GM23338 (cell line): ENCODE results near the gene ATAD3B. TPM values are rescaled to one million over a fixed set of nuclear protein-coding genes. Genes with fewer than 3 reads are reported as not detected.
"Not testable (repeated sequence)": the region's sequence is repeated elsewhere in the genome, so short reads cannot be mapped to it uniquely, and the experiment has no call there.

ENCODE experiments used
- ATAC-seq: fragments of 200-7000 bp; cut with Tn5 transposase; 3 replicates; pipeline ENCODE4 v1.9.1; 2020
- DNase-seq: peaks from one replicate; pipeline ENCODE4 v3.0.0-alpha.2; 2015; ENCODE audit warnings: low spot score
- H2AFZ ChIP-seq: fragments of 200-600 bp; sonication (generic); 2 replicates; pipeline ENCODE4 v1.8.0; 2016; ENCODE audit warnings: antibody characterized with exemption, mild to moderate bottlenecking, moderate library complexity
- H3F3A ChIP-seq: fragments of 200-600 bp; sonication (generic); replicated peaks from 2 replicates; pipeline ENCODE4 v1.8.0; 2017; ENCODE audit warnings: antibody characterized with exemption, mixed run types, low read depth
- H3K27ac ChIP-seq: fragments of 200-600 bp; sonication (generic); 2 replicates; pipeline ENCODE4 v1.6.1; 2016; ENCODE audit warnings: low read depth
- H3K27me3 ChIP-seq: fragments of 200-600 bp; sonication (generic); 2 replicates; pipeline ENCODE4 v1.8.0; 2016; ENCODE audit warnings: mild to moderate bottlenecking, mixed run types, moderate library complexity; ENCODE audit not compliant: insufficient read depth
- H3K36me3 ChIP-seq: fragments of 200-600 bp; sonication (generic); 2 replicates; pipeline ENCODE4 v1.8.0; 2016; ENCODE audit warnings: mild to moderate bottlenecking; ENCODE audit not compliant: insufficient read depth
- H3K4me1 ChIP-seq: fragments of 200-600 bp; sonication (generic); 2 replicates; pipeline ENCODE4 v1.8.0; 2016; ENCODE audit warnings: mild to moderate bottlenecking, moderate library complexity; ENCODE audit not compliant: insufficient read depth
- H3K4me2 ChIP-seq: fragments of 200-600 bp; sonication (generic); 2 replicates; pipeline ENCODE4 v1.7.1; 2017; ENCODE audit warnings: mixed run types
- H3K4me3 ChIP-seq: fragments of 200-600 bp; sonication (generic); 2 replicates; pipeline ENCODE4 v1.6.1; 2016; ENCODE audit warnings: mixed run types
- H3K79me2 ChIP-seq: fragments of 200-600 bp; sonication (generic); replicated peaks from 2 replicates; pipeline ENCODE4 v1.8.0; 2017; ENCODE audit warnings: mild to moderate bottlenecking; ENCODE audit not compliant: insufficient read depth
- H3K9me2 ChIP-seq: fragments of 200-600 bp; sonication (generic); 2 replicates; pipeline ENCODE4 v1.8.0; 2017; ENCODE audit not compliant: insufficient read depth
- H4K20me1 ChIP-seq: fragments of 200-600 bp; sonication (generic); replicated peaks from 2 replicates; pipeline ENCODE4 v1.8.0; 2017; ENCODE audit warnings: mild to moderate bottlenecking; ENCODE audit not compliant: insufficient read depth
- H3K27ac Mint-ChIP-seq: 2 replicates; pipeline ENCODE4 v1.8.0; 2020; ENCODE audit warnings: inconsistent platforms, mild to moderate bottlenecking, moderate library complexity, mixed read lengths
- H3K27me3 Mint-ChIP-seq: 3 replicates; pipeline ENCODE4 v1.8.0; 2022; ENCODE audit warnings: low read depth, mild to moderate bottlenecking, moderate library complexity, mixed read lengths, inconsistent platforms; ENCODE audit not compliant: insufficient read depth, poor library complexity
- H3K36me3 Mint-ChIP-seq: 3 replicates; pipeline ENCODE4 v1.8.0; 2021; ENCODE audit warnings: low read depth, mild to moderate bottlenecking, inconsistent platforms, moderate library complexity, mixed read lengths
- H3K4me1 Mint-ChIP-seq: 3 replicates; pipeline ENCODE4 v1.8.0; 2020; ENCODE audit warnings: mild to moderate bottlenecking, inconsistent platforms, mixed read lengths
- H3K4me3 Mint-ChIP-seq: 3 replicates; pipeline ENCODE4 v1.8.0; 2021; ENCODE audit warnings: moderate library complexity, mild to moderate bottlenecking, inconsistent platforms, mixed read lengths
- H3K9me3 Mint-ChIP-seq: 3 replicates; pipeline ENCODE4 v1.8.0; 2020; ENCODE audit warnings: moderate library complexity, mild to moderate bottlenecking, inconsistent platforms, mixed read lengths
- CTCF ChIP-seq, 2 experiments: fragments of 200-600 bp in 1 of 2; sonication (generic) in 1 of 2; conservative IDR thresholded peaks; 2 replicates each; pipeline versions ENCODE4 v1.5.1 to v1.6.1; 2016 to 2017; ENCODE audit warnings: antibody characterized with exemption in 2 of 2, low read depth in 2 of 2, mild to moderate bottlenecking in 2 of 2, moderate library complexity in 1 of 2
- polyA plus RNA-seq: library from polyadenylated mRNA; unstranded; fragments of >200 nt; fragmentation: Nextera tagmentation; extraction: Ambion mirVana; gene quantifications from 2 replicates; pipeline ENCODE4 v1.2.1, GENCODE V29; 2016
- total RNA-seq: library from RNA; depleted of rRNA; stranded (reverse); fragments of >200 nt; shearing (Covaris generic); gene quantifications from 2 replicates; pipeline ENCODE4 v1.2.3, GENCODE V29; 2014

ATAD3B gene
- total and polyA plus RNA-seq, 2 experiments from 2014 or later, result 37.8 to 63.4 TPM

GRCh38 chr1:1504777-1505365 is 33.3 kb downstream of the ATAD3B start:
- not testable (repeated sequence) for H3K9me3 Mint-ChIP-seq, H3K27me3 Mint-ChIP-seq, H3K9me2 ChIP-seq, H3F3A ChIP-seq, H3K4me1 Mint-ChIP-seq, H3K27me3 ChIP-seq, H3K4me1 ChIP-seq, H3K4me3 ChIP-seq, H4K20me1 ChIP-seq, H3K36me3 ChIP-seq, H3K36me3 Mint-ChIP-seq, H2AFZ ChIP-seq, H3K4me2 ChIP-seq, H3K79me2 ChIP-seq
- ATAC-seq (peak; percentile 77), DNase-seq (peak; percentile 77)
- H3K27ac ChIP-seq, result peak overlapping the region; percentile 72; the same call in 1 of the 2 replicates
- Mint-ChIP-seq H3K27ac (peak overlapping the region; percentile 64), H3K4me3 (peak overlapping the region; percentile 13; the same call in 2 of the 3 replicates)
- peak; percentile 54 to 71 for TF ChIP-seq CTCF (conservative IDR thresholded peaks at IDR 0.05; ENCODE audit: low read depth in 2 of 2)

GRCh38 chr1:1505366-1505798 is 33.8 kb downstream of the ATAD3B start:
- H3K4me2 ChIP-seq, H3K4me1 ChIP-seq, H3K4me3 Mint-ChIP-seq, H3K36me3 ChIP-seq, H3K36me3 Mint-ChIP-seq, H3F3A ChIP-seq, H3K9me2 ChIP-seq, H3K4me3 ChIP-seq, H3K27me3 Mint-ChIP-seq, H4K20me1 ChIP-seq, H2AFZ ChIP-seq, H3K79me2 ChIP-seq, DNase-seq, H3K27me3 ChIP-seq, H3K4me1 Mint-ChIP-seq, H3K27ac ChIP-seq, H3K27ac Mint-ChIP-seq, H3K9me3 Mint-ChIP-seq: not testable (repeated sequence)
- TF ChIP-seq CTCF (conservative IDR thresholded peaks at IDR 0.05; ENCODE audit: low read depth in 2 of 2), result peak; percentile 30; a peak in 2 of 4 replicates
- ATAC-seq, result peak; percentile 60

GRCh38 chr1:1505801-1506200 is 34.2 kb downstream of the ATAD3B start:
- ATAC-seq, DNase-seq, H3K27me3 ChIP-seq, H3K4me3 Mint-ChIP-seq, H3K9me3 Mint-ChIP-seq, H3K9me2 ChIP-seq, H3K79me2 ChIP-seq, H3K36me3 ChIP-seq, H3K27me3 Mint-ChIP-seq, H3K4me1 ChIP-seq, H3K4me2 ChIP-seq, H3K4me3 ChIP-seq, H3K27ac ChIP-seq, H3K4me1 Mint-ChIP-seq, H3F3A ChIP-seq, H3K36me3 Mint-ChIP-seq, H2AFZ ChIP-seq, H4K20me1 ChIP-seq, H3K27ac Mint-ChIP-seq: not testable (repeated sequence)
